T-helper 1 cell (primary cell): ENCODE results near the gene BLID.

Source experiments
- DNase-seq, 5 donors: peaks; one replicate each; pipeline ENCODE4 v3.0.0-alpha.2; 2012 to 2020

The BLID gene

DNA sequence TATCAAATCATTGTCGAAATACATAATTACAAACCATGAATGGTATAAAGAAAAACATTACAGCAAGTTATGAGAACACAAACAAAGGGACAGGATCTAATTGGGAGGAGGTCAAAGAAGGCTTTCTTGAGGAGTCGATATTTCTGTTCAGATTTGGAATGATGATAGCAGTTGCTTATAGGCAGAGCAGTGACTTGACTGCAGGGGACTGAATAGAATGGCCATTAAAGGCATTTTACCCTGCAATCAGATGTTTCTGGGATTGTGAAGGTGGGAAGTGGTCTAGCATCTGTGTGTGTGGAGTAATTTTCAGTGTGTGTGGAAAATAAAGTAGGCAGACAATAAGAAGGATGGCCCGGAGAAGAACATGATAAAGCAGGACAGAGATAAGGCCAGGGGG, 41.0 kb downstream of the BLID start:
- DNase-seq: no peak

DNA sequence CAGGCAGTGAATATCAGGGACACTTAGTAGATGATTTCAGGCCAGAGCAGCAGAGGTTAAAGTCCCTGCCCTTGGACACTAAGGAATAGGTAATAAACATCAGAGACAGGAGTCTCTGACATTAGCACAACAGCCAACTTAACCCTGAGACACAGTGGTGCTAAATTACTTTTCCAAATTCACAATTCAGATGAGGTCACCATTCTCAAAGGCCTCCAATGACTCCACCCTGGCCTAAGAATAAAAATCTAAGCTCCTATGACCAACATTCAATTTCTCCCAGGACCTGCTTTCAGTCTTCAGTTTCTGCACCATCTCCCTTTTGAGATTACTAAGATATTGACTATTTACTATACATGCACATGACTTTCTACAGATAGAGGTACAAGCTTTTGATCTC, 42.0 kb downstream of the BLID start:
- DNase-seq: no peak

DNA sequence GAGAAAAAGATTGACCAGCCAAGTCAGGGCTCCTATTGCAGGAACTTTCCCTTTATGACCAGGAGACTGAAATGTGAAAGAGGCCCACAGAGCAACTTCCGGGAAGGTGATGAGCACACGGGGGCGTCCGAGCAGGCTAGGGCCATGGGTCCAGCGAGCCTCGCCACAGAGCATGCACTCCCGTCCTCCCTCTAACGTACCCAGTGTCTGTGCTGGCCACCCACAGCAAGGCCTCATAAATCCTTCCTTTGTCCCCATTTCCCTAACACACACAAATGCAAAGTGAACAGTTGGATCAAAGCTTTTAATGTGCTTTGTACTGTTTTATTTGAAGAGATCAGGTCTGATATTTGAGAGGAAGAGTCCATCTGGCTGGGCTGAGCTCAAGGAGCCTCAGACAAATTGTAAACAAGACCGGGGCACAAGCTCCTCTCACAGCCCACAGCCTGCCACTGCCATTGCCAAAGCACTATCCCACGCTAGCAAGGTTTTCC, 44.3 kb downstream of the BLID start:
- DNase-seq: no peak

DNA sequence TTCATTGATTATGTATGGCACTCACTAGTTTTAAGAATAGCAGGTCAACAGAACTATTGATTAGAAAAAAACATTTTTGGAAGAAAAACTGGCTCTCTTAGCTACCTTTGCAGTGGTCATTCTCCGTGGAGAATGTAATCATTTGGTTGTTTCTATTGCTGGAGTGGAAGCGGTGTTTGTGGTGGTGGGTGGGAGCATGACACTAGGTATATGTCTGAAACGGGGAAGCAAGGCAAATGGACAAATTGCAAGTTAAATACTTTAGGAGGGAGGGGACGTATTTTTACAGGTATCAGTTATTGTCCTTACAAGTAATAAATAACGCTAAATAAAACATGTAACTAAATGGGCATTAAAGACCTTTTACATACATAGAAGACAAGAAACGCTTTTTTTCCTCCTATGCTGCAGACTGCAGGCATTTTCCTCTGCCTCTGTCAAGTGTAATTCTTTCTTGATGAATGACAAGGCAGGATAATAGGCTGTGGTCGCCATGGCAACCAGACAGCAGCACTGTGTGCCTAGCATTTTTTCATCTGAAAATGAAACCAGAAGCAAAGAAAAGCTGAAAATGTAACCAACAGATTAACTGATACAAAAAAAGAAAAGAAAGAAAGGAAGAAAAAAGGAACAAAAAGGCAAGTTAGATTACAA, 46.2 kb downstream of the BLID start:
- no peak for DNase-seq

DNA sequence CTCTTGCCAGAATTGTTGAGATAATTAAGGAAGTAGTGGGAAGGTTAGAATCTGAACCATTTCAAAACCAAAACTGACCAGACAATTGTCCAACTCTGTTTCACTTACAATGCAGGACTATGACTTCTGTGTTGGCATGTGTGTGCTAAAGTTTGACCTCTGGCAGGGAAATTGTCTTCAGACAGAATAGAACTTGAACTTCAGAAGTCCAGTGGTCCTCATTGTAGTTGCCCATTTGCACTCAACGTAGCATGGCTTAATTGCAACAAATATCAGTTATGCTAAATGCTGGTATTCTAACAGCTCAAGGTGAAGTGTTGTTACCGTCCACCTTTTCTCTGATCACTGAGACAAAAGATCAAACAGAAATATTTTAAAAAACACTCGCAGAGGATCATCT, 47.2 kb downstream of the BLID start:
- no peak for DNase-seq

DNA sequence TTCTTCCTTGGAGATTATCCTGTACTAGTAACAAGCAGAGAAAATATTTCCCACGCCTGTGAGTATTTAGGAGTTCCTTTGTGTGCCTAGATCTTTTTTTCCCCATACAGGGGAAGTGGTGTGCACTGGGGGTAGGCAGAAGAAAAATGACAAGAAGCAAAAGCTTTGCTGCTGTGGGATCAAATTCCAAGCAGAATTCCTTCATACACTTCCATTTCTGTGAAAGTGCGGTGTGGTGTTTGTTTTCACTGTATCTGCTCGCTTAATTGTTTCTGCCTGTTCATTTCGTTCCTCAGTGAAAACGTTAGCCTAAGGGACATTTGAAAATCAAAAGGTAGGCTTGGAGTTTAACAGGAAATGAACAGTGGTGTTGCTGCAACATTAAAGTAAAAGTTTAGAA, 47.9 kb downstream of the BLID start:
- DNase-seq: no peak
